ENCODE data around the gene JAK1.

- no peak for TF ChIP-seq CTCF (IDR thresholded peaks at IDR 0.05; ENCODE audit: poor library complexity, severe bottlenecking)
- TF ChIP-seq RAD21 (conservative IDR thresholded peaks at IDR 0.05): no peak
- no peak for TF ChIP-seq POLR2AphosphoS5 (IDR thresholded peaks at IDR 0.05)
- no peak for TF ChIP-seq REST (IDR thresholded peaks at IDR 0.05; ENCODE audit: borderline replicate concordance)
- no peak for TF ChIP-seq EP300 (conservative IDR thresholded peaks at IDR 0.05; ENCODE audit: poor library complexity, severe bottlenecking)
- no peak for TF ChIP-seq EZH2 (IDR thresholded peaks at IDR 0.05; ENCODE audit: borderline replicate concordance, insufficient read depth, low read length, poor library complexity, severe bottlenecking)
- no peak for TF ChIP-seq MXI1 (conservative IDR thresholded peaks at IDR 0.05; ENCODE audit: poor library complexity, severe bottlenecking)
Measured at GRCh38 chr1:65002156-65002507, 35.8 kb upstream of the JAK1 start.
